ENCODE results near the gene DST. TPM values are rescaled to one million over a fixed set of nuclear protein-coding genes. Genes with fewer than 3 reads are reported as not detected.

Gene DST
- total RNA-seq, 1 donor from 2014 or later = 259 TPM

GRCh38 chr6:56657354-56657753, 14.7 kb upstream of the DST start:
- Mint-ChIP-seq H3K4me1 (peaks cover 31% of the 10 kb centered on the region), H3K4me3 (no peak overlapping the region), H3K9me3 (no peaks in the 10 kb centered on the region), H3K27ac (no peak overlapping the region), H3K27me3 (ENCODE audit: insufficient read depth, low read depth) (peaks cover 2% of the 10 kb centered on the region), H3K36me3 (peaks cover 10% of the 10 kb centered on the region)
- Histone ChIP-seq H3F3A (ENCODE audit: low read depth) (no peaks in the 10 kb centered on the region), H3K27ac (no peak overlapping the region), H3K9ac (no peak overlapping the region), H3K9me3 (ENCODE audit: low read depth) (no peaks in the 10 kb centered on the region), H3K4me3 (no peak overlapping the region), H3K4me2 (no peak overlapping the region), H4K20me1 (ENCODE audit: low read depth) (peaks cover 28% of the 10 kb centered on the region), H3K4me1 (peaks cover 34% of the 10 kb centered on the region), H2AFZ (replicated peaks) (no peak overlapping the region), H3K27me3 (no peaks in the 10 kb centered on the region), H3K79me2 (ENCODE audit: low read depth) (peaks cover 40% of the 10 kb centered on the region), H3K36me3 (no peaks in the 10 kb centered on the region)
- TF ChIP-seq EZH2 (IDR thresholded peaks at IDR 0.05) (no peak), EZH2phosphoT487 (IDR thresholded peaks at IDR 0.05) (no peak)
- TF ChIP-seq, protein P1, sequence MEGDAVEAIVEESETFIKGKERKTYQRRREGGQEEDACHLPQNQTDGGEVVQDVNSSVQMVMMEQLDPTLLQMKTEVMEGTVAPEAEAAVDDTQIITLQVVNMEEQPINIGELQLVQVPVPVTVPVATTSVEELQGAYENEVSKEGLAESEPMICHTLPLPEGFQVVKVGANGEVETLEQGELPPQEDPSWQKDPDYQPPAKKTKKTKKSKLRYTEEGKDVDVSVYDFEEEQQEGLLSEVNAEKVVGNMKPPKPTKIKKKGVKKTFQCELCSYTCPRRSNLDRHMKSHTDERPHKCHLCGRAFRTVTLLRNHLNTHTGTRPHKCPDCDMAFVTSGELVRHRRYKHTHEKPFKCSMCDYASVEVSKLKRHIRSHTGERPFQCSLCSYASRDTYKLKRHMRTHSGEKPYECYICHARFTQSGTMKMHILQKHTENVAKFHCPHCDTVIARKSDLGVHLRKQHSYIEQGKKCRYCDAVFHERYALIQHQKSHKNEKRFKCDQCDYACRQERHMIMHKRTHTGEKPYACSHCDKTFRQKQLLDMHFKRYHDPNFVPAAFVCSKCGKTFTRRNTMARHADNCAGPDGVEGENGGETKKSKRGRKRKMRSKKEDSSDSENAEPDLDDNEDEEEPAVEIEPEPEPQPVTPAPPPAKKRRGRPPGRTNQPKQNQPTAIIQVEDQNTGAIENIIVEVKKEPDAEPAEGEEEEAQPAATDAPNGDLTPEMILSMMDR (IDR thresholded peaks at IDR 0.05) = no peak
- no peak for DNase-seq (ENCODE audit: low spot score)

GRCh38 chr6:56656466-56656865, 13.8 kb upstream of the DST start:
- H4K20me1 ChIP-seq (ENCODE audit: low read depth) = peaks cover 19% of the 10 kb centered on the region
- Mint-ChIP-seq H3K4me3 (no peak overlapping the region), H3K4me1 (peaks cover 26% of the 10 kb centered on the region), H3K9me3 (no peaks in the 10 kb centered on the region), H3K27me3 (ENCODE audit: insufficient read depth, low read depth) (peaks cover 2% of the 10 kb centered on the region), H3K27ac (no peak overlapping the region), H3K36me3 (peaks cover 8% of the 10 kb centered on the region)
- DNase-seq (ENCODE audit: low spot score) = no peak
- no peaks in the 10 kb centered on the region for H3K27me3 ChIP-seq
- no peaks in the 10 kb centered on the region for H3K36me3 ChIP-seq
- H3K9me3 ChIP-seq (ENCODE audit: low read depth) = no peaks in the 10 kb centered on the region
- no peak overlapping the region for H3K9ac ChIP-seq
- no peak overlapping the region for H2AFZ ChIP-seq (replicated peaks)
- no peak overlapping the region for H3K4me2 ChIP-seq
- no peak overlapping the region for H3K27ac ChIP-seq
- H3F3A ChIP-seq (ENCODE audit: low read depth) = no peaks in the 10 kb centered on the region
- no peak overlapping the region for H3K4me3 ChIP-seq
- H3K79me2 ChIP-seq (ENCODE audit: low read depth) = peaks cover 31% of the 10 kb centered on the region
- no peak for TF ChIP-seq EZH2phosphoT487 (IDR thresholded peaks at IDR 0.05)
- TF ChIP-seq EZH2 (IDR thresholded peaks at IDR 0.05) = no peak
- TF ChIP-seq, protein P1 (IDR thresholded peaks at IDR 0.05) = no peak
- H3K4me1 ChIP-seq = peaks cover 29% of the 10 kb centered on the region

DNA sequence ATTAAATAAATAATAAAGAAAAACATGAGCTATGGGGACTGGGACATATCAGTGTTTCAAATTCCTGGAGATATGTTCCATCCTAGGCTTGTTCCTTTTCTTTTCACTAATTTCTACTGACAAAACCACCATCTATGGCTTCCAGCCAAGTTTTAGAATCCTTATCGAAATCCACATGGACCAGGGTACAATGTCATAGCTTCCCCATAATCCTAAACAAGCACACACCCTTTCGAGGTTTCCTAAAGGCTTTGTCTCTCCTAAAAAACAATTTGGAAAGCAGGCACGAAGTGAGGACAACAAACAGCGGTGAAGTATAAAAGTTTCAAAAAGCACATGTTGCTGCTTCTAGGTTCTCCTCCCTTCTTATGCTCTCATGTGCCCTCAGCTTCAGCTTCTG, 13.3 kb upstream of the DST start:
- Mint-ChIP-seq H3K27me3 (ENCODE audit: insufficient read depth, low read depth) (peaks cover 2% of the 10 kb centered on the region), H3K4me3 (no peak overlapping the region), H3K36me3 (peaks cover 8% of the 10 kb centered on the region), H3K27ac (no peak overlapping the region), H3K9me3 (no peaks in the 10 kb centered on the region), H3K4me1 (peaks cover 21% of the 10 kb centered on the region)
- no peak overlapping the region for H3K4me2 ChIP-seq
- no peak overlapping the region for H3K4me3 ChIP-seq
- no peaks in the 10 kb centered on the region for H3F3A ChIP-seq (ENCODE audit: low read depth)
- peaks cover 29% of the 10 kb centered on the region for H3K79me2 ChIP-seq (ENCODE audit: low read depth)
- peaks cover 24% of the 10 kb centered on the region for H3K4me1 ChIP-seq
- TF ChIP-seq EZH2 (IDR thresholded peaks at IDR 0.05) = no peak
- TF ChIP-seq, protein P1 (IDR thresholded peaks at IDR 0.05) = no peak
- no peak for TF ChIP-seq EZH2phosphoT487 (IDR thresholded peaks at IDR 0.05)
- peaks cover 14% of the 10 kb centered on the region for H4K20me1 ChIP-seq (ENCODE audit: low read depth)
- no peaks in the 10 kb centered on the region for H3K9me3 ChIP-seq (ENCODE audit: low read depth)
- no peaks in the 10 kb centered on the region for H3K36me3 ChIP-seq
- H3K27me3 ChIP-seq = no peaks in the 10 kb centered on the region
- H3K27ac ChIP-seq = no peak overlapping the region
- H3K9ac ChIP-seq = no peak overlapping the region
- H2AFZ ChIP-seq (replicated peaks) = no peak overlapping the region
- no peak for DNase-seq (ENCODE audit: low spot score)
